Right lobe of liver (tissue), 4 donors: Measurements from ENCODE around the gene NUCB2.

ENCODE experiments used
- CTCF ChIP-seq, 4 donors: fragments of 200-600 bp in 3 of 4; fragments of 450-650 bp in 1 of 4; IDR thresholded peaks; one replicate each; pipeline versions ENCODE4 v1.5.1 to v1.8.0; 2016 to 2022; ENCODE audit warnings: antibody characterized with exemption in 4 of 4, mild to moderate bottlenecking in 2 of 4
- POLR2A ChIP-seq: fragments of 450-650 bp; IDR thresholded peaks from one replicate; pipeline ENCODE4 v1.6.1; 2017; ENCODE audit warnings: antibody characterized with exemption, mild to moderate bottlenecking
- donor health status: DM: no; HTN: no; CAD: no.
- donor health status: DM: no; HTN: no; CAD: no.
- donor health status: DM: no; HTN: yes; CAD: no.

DNA sequence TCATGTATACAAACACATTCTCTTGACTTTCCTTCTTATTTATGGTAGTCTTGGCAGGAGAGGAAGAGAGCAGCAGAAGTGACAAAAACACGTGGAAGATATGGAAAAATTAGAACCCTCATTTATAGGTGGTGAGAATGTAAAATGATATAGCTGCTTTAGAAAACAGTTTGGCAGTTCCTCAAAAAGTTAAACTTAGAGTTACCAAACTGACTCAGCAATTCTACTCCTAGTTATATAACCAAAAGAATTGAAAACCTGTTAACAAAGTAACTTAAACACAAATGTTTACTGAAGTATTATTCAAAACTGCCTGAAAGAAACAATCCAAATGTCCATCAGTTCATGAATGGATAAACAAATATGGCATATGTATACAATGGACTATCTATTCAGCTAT is 16.8 kb downstream of the NUCB2 start:
- no peak for TF ChIP-seq POLR2A
- no peak for TF ChIP-seq CTCF (IDR thresholded peaks at IDR 0.05)
